Stimulated activated memory B cell treated with anti-CD40 and anti-IgM and Interleukin-4, amounts not matched to agents 10 μg/mL and 1 μg/mL and 100 μg/mL, for 72 hours (primary cell): ENCODE data around the gene HORMAD2.
"Not testable (repeated sequence)": the region's sequence is repeated elsewhere in the genome, so short reads cannot be mapped to it uniquely, and the experiment has no call there.

ENCODE experiments used
- ATAC-seq: fragments of 150-1000 bp; cut with Tn5 transposase; 2 replicates; pipeline ENCODE4 v1.10.0; 2021
- H3K27ac Mint-ChIP-seq: one replicate; pipeline ENCODE4 v1.8.0; 2022; ENCODE audit warnings: mild to moderate bottlenecking, mixed read lengths
- H3K27me3 Mint-ChIP-seq: one replicate; pipeline ENCODE4 v1.8.0; 2022; ENCODE audit warnings: mixed read lengths
- H3K36me3 Mint-ChIP-seq: one replicate; pipeline ENCODE4 v1.8.0; 2022; ENCODE audit warnings: mixed read lengths
- H3K4me1 Mint-ChIP-seq: one replicate; pipeline ENCODE4 v1.8.0; 2022; ENCODE audit warnings: mixed read lengths
- H3K4me3 Mint-ChIP-seq: one replicate; pipeline ENCODE4 v1.8.0; 2022; ENCODE audit warnings: mild to moderate bottlenecking, moderate library complexity, mixed read lengths
- H3K9me3 Mint-ChIP-seq: one replicate; pipeline ENCODE4 v1.8.0; 2022; ENCODE audit warnings: mixed read lengths

Gene HORMAD2

DNA sequence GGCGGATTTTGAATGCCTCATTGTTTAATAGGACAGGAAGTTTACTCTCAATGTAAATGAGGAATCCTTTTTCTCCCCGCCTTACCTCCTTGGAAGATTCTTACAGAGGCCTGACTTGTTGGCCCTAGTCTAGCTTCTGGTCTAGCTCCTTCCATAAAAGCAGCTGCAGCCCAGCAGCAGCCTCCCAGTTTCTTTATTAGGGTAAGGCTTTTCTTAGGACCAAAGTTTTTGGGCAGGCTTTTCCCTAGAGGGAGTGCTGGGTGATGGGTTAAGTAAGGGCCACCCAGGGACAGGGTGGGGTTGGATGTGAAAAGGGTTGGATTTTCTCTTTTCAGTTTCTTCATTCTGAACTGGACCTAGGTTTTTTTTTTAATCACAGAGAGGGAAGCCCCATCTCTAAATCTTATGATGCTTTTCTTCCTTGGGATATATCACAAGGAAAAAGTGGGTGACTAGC lies 116.6 kb downstream of the HORMAD2 start:
- Mint-ChIP-seq H3K36me3 (no peaks in the 10 kb centered on the region), H3K9me3 (no peaks in the 10 kb centered on the region), H3K4me1 (peaks cover 55% of the 10 kb centered on the region), H3K4me3 (no peak overlapping the region), H3K27me3 (no peaks in the 10 kb centered on the region), H3K27ac (peak overlapping the region; percentile 32)
- ATAC-seq = no peak

DNA sequence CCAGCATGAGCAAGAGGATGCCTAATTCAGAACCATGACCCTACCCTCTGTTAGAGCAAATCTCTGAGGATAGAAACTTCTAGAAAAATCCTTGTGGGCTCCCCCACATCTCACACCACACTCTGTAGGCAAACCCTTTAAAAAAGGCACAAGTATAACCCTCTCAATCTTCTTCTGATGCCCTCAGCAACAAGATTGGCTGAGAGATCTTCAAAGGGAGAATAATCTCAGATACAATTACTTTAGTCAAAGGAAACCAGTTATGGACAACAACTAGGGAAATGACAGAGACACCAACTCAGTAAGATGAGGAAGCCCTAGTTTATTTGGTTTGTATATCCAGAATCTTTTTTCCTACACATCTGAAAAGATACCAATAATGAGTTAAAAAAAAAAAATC lies 117.1 kb downstream of the HORMAD2 start:
- H3K4me1 Mint-ChIP-seq = peaks cover 50% of the 10 kb centered on the region
- ATAC-seq = no peak
- H3K27me3 Mint-ChIP-seq = no peaks in the 10 kb centered on the region
- no peak overlapping the region for H3K4me3 Mint-ChIP-seq
- H3K9me3 Mint-ChIP-seq = no peaks in the 10 kb centered on the region
- H3K36me3 Mint-ChIP-seq = no peaks in the 10 kb centered on the region
- H3K27ac Mint-ChIP-seq = peak overlapping the region; percentile 32

DNA sequence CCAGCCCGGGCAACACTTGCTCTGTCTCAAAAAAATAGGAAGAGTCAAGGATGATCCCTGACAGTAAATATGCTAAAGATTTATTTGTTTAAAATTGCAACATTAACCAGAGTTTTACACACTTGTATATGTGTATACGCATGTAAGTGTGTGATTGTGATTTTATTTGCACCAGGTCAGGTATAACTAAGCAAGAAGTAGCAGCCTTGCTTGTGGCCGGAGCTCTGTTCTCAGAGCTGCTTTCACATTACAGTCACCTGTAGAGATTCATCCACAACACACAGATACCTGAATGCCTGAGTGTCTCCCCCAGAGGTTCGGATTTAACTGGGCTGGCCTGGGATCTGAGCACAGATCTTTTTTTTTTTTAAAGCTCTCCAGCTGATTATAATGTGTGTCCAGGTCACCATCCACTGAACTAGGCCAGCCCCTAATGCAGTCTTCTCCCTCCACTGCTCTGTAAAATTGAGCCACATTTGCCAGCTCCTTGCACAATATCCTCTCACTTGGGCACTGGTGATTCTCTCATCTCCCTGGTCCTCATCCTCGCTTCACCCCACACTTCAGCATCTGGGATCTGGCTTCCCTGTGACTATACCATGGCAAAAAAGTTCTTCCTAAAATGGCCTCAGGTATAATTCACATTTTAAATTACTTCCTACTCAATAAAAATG lies 118.0 kb downstream of the HORMAD2 start:
- ATAC-seq = no peak
- H3K27ac Mint-ChIP-seq = no peak overlapping the region
- no peaks in the 10 kb centered on the region for H3K36me3 Mint-ChIP-seq
- H3K27me3 Mint-ChIP-seq = no peaks in the 10 kb centered on the region
- no peak overlapping the region for H3K4me3 Mint-ChIP-seq
- no peaks in the 10 kb centered on the region for H3K9me3 Mint-ChIP-seq
- peaks cover 41% of the 10 kb centered on the region for H3K4me1 Mint-ChIP-seq

DNA sequence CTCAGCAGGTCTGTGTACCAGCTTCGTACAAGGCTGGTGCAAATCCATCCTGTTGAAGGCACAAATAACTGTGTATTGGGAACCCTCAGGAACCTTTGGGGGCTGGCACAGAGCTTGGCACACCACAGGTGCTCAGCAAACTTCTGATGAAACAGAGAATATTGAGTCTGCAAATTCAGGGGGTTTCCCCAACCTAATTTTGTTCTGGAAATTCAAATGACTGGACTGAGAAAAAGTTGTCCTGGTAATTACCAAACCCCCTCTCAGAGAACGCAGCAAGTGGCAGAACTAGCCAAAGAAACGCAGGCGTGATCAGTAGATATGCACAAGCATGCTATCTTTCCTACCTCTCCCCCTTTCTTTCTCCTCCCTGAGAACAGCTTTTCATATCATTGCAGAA lies 118.7 kb downstream of the HORMAD2 start:
- H3K9me3 Mint-ChIP-seq = no peaks in the 10 kb centered on the region
- no peaks in the 10 kb centered on the region for H3K27me3 Mint-ChIP-seq
- no peak overlapping the region for H3K27ac Mint-ChIP-seq
- H3K4me3 Mint-ChIP-seq = no peak overlapping the region
- H3K4me1 Mint-ChIP-seq = peaks cover 38% of the 10 kb centered on the region
- H3K36me3 Mint-ChIP-seq = no peaks in the 10 kb centered on the region
- no peak for ATAC-seq

DNA sequence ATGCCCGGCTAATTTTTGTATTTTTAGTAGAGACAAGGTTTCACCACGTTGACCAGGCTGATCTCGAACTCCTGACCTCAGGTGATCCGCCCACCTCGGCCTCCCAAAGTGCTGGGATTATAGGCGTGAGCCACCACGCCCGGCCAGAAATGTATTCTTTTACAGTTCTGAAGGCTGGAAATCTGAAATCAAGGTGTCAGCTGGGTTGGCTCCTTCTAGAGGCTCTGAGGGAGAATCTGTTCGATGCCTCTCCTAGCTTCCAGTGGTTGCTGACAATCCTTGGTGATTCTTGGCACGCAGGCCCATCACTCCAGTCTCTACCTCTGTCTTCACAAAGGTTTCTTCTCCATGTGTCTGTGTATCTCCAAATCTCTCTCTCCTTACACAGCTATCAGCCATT lies 120.6 kb downstream of the HORMAD2 start:
- H3K27ac Mint-ChIP-seq, H3K4me3 Mint-ChIP-seq, H3K27me3 Mint-ChIP-seq, H3K36me3 Mint-ChIP-seq, H3K9me3 Mint-ChIP-seq, ATAC-seq: not testable (repeated sequence)
- peaks cover 32% of the 10 kb centered on the region for H3K4me1 Mint-ChIP-seq

DNA sequence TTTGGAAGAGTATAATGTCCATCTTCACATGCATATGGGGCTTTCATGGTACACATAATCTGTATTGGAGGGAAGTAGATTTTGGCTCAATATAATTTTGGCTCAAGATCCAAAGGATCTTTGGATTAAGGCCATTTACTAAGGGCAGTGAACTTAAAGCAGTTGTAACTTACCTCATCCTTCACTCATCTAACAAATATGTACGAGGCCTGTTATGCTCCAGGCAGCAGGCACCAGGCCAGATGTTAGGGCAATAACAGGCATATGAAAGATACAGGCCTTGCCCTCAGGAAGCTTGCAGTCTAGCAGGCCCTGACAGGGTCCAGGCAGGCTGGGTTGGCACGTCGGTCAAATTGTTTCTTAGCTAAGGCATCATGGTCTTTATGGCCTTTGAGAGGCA lies 121.7 kb downstream of the HORMAD2 start:
- no peak for ATAC-seq
- Mint-ChIP-seq H3K9me3 (no peaks in the 10 kb centered on the region), H3K27me3 (no peaks in the 10 kb centered on the region), H3K4me1 (peaks cover 21% of the 10 kb centered on the region), H3K36me3 (no peaks in the 10 kb centered on the region), H3K27ac (no peak overlapping the region), H3K4me3 (no peak overlapping the region)

DNA sequence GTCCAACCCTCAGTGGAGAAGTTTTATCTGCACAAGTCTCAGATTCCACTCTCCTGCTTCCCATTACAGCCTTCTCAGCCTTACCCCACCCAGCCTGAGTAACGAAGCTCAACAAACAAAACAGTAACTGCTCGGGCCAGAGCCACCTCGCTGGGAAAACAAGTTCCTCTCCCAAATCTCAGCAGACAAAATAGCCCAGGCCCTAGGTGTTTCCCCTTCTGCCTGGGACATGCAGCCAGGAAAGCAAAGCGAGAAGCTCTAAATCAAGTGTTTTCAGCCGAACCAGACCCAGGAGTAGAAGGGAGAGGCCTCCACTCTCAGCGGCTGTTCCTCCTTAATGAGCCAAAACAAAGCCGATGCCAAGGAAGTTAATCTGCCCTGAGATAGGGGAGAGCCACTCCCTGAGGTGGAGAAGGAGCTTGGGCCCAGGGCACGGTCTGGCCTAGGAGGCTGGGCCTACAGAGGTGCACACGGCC lies 122.3 kb downstream of the HORMAD2 start:
- Mint-ChIP-seq H3K27me3 (no peaks in the 10 kb centered on the region), H3K4me3 (no peak overlapping the region), H3K9me3 (no peaks in the 10 kb centered on the region), H3K4me1 (peaks cover 15% of the 10 kb centered on the region), H3K27ac (no peak overlapping the region), H3K36me3 (no peaks in the 10 kb centered on the region)
- no peak for ATAC-seq

DNA sequence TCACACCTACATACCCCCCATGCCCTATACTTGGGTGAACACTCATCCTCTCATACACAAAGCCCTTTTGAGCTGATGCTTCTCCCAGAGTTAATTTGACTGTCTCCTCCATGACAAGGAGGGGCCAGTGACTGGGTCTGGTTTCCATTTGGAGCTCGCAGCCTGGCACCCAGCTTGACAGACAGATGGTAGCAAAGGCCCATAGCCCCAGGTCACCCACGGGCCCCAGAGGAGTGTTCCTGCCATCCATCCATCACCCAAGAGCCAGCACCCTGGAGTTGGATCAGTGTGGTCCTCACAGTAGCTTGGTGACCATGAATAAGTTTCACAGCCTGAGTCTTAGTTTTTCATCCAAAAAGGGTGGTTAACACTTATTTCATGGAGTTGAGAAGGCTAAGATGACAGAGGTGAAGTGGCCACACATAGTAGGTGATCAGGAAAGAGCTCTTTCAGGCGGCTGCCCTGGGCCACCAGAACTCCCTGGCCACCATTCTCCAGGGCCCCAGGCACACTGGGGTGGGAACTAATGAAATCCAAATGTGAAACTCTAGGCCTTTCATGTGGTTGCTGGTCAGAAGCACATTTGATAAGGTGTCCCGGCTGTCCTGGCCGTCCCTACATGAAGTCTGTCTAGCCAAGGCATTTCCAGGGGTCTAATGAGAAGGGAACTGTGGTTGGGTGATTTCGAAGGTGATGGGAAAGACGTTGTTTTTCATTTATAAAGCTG lies 123.9 kb downstream of the HORMAD2 start:
- Mint-ChIP-seq H3K4me1 (peaks cover 6% of the 10 kb centered on the region), H3K9me3 (no peaks in the 10 kb centered on the region), H3K4me3 (no peak overlapping the region), H3K36me3 (no peaks in the 10 kb centered on the region), H3K27me3 (no peaks in the 10 kb centered on the region), H3K27ac (no peak overlapping the region)
- ATAC-seq = no peak

DNA sequence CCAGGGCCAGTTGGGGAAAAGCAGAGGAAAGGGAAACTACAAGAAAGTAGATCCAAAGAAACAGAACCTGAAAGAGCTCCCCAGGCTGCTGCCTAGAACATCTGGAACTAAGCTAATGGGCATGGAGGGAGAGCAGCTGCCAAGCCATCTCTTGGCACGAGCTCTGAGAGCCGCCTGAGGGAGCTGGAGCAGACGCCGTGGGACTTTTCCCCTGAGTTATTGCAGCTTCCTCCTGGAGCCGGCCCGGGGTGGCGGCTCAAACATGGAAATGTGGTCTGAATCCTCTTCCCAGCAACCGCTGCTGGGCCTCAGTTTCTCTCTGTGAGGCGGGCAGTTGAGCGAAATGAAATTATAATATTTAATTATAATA lies 124.5 kb downstream of the HORMAD2 start:
- H3K27me3 Mint-ChIP-seq = peaks cover 4% of the 10 kb centered on the region
- H3K4me1 Mint-ChIP-seq = peaks cover under 1% of the 10 kb centered on the region
- H3K4me3 Mint-ChIP-seq = no peak overlapping the region
- no peaks in the 10 kb centered on the region for H3K36me3 Mint-ChIP-seq
- no peaks in the 10 kb centered on the region for H3K9me3 Mint-ChIP-seq
- no peak for ATAC-seq
- H3K27ac Mint-ChIP-seq = no peak overlapping the region

DNA sequence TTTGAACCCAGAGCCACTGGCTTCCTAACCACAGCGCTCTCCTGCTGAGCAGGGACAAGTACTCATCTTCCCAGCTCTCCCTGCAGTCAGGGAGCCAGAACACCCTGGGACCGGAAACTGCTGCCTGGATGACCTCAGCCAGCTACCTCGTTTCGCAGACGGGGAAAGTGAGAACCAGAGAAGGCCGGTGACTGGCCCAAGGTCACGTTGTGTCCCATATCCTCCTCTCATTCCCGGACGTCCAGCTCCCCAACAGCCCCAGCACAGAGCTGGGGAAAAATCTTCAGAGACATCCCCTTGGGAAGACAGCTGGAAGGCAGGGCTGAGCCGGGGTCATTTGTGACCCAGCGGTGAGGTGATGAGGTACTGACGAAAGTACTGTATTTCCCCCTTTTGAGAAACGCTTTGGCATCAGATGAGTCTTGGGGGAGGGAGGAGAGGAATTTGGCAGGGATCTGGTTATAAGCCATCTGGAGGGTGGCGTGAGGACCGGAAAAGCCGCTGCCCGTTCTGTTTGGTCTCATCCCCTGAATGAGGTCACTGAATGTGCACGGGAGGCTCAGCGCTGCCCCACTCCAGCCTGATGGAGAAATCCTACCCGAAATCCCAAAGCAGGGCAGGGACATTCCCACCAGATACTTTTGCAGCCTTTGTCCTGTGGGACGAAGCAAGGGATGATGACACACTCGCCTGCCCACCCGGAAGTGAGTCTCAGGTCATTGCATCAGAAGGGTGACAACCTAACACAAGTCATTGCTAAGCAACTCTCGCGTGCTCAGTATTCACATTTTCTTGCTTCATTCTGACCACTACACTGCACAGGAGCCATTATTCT lies 125.2 kb downstream of the HORMAD2 start:
- ATAC-seq = no peak
- Mint-ChIP-seq H3K27me3 (peaks cover 11% of the 10 kb centered on the region), H3K4me3 (no peak overlapping the region), H3K27ac (no peak overlapping the region), H3K4me1 (no peaks in the 10 kb centered on the region), H3K36me3 (no peaks in the 10 kb centered on the region), H3K9me3 (no peaks in the 10 kb centered on the region)

DNA sequence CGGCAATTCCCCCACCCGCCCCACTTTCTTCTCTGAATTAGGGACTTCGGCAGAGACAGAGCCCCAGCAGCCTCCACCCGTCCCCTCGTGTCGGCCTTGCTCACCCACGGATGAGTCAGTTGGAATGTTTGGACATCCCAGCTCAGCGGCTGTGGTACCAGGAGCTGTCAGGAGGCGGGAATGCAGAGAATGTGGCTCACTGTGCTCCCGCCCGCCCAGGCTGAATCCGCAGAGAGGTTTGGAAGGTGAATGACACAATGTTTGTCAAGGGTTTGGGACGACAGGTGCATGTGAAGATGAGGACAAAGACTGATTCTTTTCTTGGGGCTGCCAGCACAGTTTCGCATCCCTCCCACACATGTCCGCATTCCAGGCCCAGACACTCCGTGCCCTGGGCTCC lies 126.7 kb downstream of the HORMAD2 start:
- no peaks in the 10 kb centered on the region for H3K4me1 Mint-ChIP-seq
- ATAC-seq = no peak
- no peaks in the 10 kb centered on the region for H3K36me3 Mint-ChIP-seq
- no peaks in the 10 kb centered on the region for H3K9me3 Mint-ChIP-seq
- H3K4me3 Mint-ChIP-seq = no peak overlapping the region
- H3K27ac Mint-ChIP-seq = no peak overlapping the region
- peaks cover 21% of the 10 kb centered on the region for H3K27me3 Mint-ChIP-seq

DNA sequence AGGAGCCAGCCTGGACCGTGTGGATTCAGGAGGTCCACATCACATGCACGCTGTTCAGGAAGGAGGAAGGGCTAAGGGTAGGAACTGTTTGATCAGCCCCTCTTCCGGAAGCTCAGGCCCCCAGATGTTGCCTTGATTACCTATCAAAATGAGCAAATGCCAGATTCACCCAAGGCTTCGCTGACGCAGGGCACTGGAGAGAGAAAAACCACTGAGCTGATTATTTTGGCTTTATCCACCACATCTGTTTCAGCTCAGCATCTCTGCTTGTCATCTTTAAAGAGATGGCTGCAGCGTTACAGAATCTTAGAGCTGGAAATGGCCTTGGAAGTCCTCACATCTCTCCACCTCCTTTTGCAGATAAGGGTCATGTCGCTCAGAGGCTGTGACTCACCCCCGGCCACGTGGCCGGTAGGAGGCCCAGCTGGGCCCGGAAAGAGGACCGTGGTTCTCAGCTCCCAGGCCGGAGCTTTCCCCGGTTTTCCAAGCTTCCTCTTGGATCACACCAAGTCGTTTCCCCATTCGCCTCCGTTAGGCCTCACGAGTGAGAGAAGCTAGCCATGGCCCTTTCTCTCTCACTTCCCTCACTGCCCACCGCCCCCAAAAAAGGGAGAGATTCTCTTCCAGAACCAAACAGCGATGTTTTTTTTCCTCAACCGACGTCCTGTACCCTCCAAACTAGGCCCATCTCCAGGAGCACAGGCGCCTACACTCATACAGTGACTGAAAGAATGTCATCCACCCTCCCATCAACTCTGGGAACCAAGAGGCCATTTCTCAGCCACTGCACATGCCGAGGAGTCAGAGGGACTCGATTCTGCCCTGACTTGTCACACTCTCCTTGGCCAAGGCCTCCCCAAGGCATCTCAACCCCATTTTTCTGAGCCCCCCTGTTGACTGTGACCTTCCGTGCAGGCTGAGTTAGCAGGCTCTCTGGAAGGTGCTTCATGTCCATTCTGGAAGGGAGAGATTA lies 128.7 kb downstream of the HORMAD2 start:
- H3K27ac Mint-ChIP-seq = no peak overlapping the region
- no peak for ATAC-seq
- H3K27me3 Mint-ChIP-seq = peaks cover 33% of the 10 kb centered on the region
- H3K9me3 Mint-ChIP-seq = no peaks in the 10 kb centered on the region
- H3K4me1 Mint-ChIP-seq = peaks cover 9% of the 10 kb centered on the region
- no peaks in the 10 kb centered on the region for H3K36me3 Mint-ChIP-seq
- no peak overlapping the region for H3K4me3 Mint-ChIP-seq

DNA sequence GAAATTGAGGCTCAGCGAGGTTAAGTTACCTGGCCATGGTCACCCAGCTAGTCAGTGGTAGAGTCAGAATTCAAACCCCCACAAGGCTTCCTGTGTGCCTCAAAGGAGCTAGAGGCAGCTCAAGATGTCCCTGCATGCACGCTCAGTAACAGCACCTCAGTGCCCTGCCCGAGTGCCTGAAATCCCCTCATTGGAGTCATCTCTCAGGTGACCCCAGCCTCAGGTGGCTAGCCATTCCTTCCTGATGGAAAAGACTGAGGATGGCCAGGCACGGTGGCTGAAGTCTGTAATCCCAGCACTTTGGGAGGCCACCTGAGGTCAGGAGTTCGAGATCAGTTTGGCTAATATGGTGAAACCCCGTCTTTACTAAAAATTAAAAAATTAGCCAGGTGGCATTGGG lies 129.4 kb downstream of the HORMAD2 start:
- H3K27ac Mint-ChIP-seq = no peak overlapping the region

DNA sequence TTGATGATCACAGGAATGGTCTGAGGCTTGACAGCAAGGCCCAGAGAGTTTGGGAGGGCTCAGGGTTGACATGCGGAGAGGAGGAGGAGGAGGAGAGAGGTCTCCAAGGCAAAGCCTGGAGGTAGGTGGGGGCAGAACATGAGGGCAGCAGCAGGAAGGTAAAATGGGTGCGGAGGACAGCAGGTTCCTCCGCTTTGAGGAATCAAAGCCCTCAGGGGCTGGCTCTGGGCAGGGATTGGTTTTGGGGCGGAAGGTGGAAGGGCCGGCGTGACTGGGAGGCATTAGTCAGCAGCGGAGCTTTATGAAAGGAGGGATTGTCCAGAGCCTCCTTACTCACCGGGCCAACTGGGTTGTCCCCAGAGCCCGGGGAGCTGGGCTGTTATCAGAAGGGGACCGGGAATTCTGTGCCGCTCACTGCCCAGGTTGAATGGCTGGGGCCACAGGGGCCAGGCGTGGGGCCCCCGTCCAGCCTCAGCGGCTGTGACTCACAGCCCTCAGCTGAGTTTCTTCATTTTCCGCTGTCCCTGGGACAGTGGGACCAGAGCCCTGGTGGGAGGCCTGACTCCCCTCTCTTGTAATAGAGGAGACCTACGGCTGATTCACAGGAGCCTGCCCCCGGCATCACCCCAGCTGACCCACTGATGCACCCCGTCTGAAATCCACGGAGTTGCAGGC lies 130.1 kb downstream of the HORMAD2 start:
- ATAC-seq = no peak
- Mint-ChIP-seq H3K27me3 (peaks cover 40% of the 10 kb centered on the region), H3K4me1 (peaks cover 9% of the 10 kb centered on the region)

More for the DNA sequence above, 129.4 kb downstream of the HORMAD2 start:
- no peak for ATAC-seq
- Mint-ChIP-seq H3K4me3 (no peak overlapping the region), H3K36me3 (no peaks in the 10 kb centered on the region), H3K9me3 (no peaks in the 10 kb centered on the region), H3K27me3 (peaks cover 36% of the 10 kb centered on the region), H3K4me1 (peaks cover 9% of the 10 kb centered on the region)

More for the DNA sequence above, 130.1 kb downstream of the HORMAD2 start:
- H3K4me3 Mint-ChIP-seq = no peak overlapping the region
- H3K27ac Mint-ChIP-seq = no peak overlapping the region
- H3K36me3 Mint-ChIP-seq = no peaks in the 10 kb centered on the region
- no peaks in the 10 kb centered on the region for H3K9me3 Mint-ChIP-seq
